Brain microvascular endothelial cell (primary cell): ENCODE data around the gene NODAL.

ENCODE experiments used
- DNase-seq: peaks from one replicate; pipeline ENCODE4 v3.0.0-alpha.2; 2020
- H3K27ac ChIP-seq: fragments of 250-450 bp; sonication (Bioruptor Pico); 2 replicates; pipeline ENCODE4 v1.5.1; 2020; ENCODE audit warnings: mild to moderate bottlenecking, moderate library complexity
- H3K27me3 ChIP-seq: fragments of 250-450 bp; sonication (Bioruptor Pico); replicated peaks from 2 replicates; pipeline ENCODE4 v1.5.1; 2020; ENCODE audit warnings: mild to moderate bottlenecking
- H3K36me3 ChIP-seq: fragments of 250-450 bp; sonication (Bioruptor Pico); replicated peaks from 2 replicates; pipeline ENCODE4 v1.5.1; 2020; ENCODE audit warnings: mild to moderate bottlenecking
- H3K4me3 ChIP-seq: 2 replicates; pipeline ENCODE4 v1.5.1; 2011; ENCODE audit warnings: low read depth, mild to moderate bottlenecking, control low read depth, low read length, moderate library complexity
- in situ Hi-C: cut with HindIII; loops from 2 replicates; pipeline ENCODE4 v1.10.0; 2017; ENCODE audit warnings: low sequenced_read_pairs, low pct_ligation_motif_present
- TF ChIP-seq, protein P1 (sequence below): IDR thresholded peaks from 2 replicates; pipeline ENCODE4 v1.5.1; 2011; ENCODE audit warnings: low read depth, mild to moderate bottlenecking, moderate library complexity, low read length, control low read depth, inconsistent platforms; ENCODE audit errors: missing control alignments

The NODAL gene

GRCh38 chr10:70409772-70410171 is 31.7 kb downstream of the NODAL start:
- DNase-seq = no peak
- H3K4me3 ChIP-seq = no peak overlapping the region
- H3K36me3 ChIP-seq = peaks cover 3% of the 10 kb centered on the region
- in situ Hi-C loops = no loop called here
- no peaks in the 10 kb centered on the region for H3K27me3 ChIP-seq
- TF ChIP-seq, protein P1, sequence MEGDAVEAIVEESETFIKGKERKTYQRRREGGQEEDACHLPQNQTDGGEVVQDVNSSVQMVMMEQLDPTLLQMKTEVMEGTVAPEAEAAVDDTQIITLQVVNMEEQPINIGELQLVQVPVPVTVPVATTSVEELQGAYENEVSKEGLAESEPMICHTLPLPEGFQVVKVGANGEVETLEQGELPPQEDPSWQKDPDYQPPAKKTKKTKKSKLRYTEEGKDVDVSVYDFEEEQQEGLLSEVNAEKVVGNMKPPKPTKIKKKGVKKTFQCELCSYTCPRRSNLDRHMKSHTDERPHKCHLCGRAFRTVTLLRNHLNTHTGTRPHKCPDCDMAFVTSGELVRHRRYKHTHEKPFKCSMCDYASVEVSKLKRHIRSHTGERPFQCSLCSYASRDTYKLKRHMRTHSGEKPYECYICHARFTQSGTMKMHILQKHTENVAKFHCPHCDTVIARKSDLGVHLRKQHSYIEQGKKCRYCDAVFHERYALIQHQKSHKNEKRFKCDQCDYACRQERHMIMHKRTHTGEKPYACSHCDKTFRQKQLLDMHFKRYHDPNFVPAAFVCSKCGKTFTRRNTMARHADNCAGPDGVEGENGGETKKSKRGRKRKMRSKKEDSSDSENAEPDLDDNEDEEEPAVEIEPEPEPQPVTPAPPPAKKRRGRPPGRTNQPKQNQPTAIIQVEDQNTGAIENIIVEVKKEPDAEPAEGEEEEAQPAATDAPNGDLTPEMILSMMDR = no peak
- no peak overlapping the region for H3K27ac ChIP-seq

GRCh38 chr10:70405037-70405824 is 36.2 kb downstream of the NODAL start:
- peak overlapping the region; percentile 77 for H3K27ac ChIP-seq
- no peaks in the 10 kb centered on the region for H3K27me3 ChIP-seq
- TF ChIP-seq, protein P1 = no peak
- peak overlapping the region; percentile 84 for H3K4me3 ChIP-seq
- DNase-seq = peak; percentile 80
- no peaks in the 10 kb centered on the region for H3K36me3 ChIP-seq
- in situ Hi-C loops = no loop called here

GRCh38 chr10:70404787-70405036 is 36.8 kb downstream of the NODAL start:
- peak overlapping the region; percentile 77 for H3K27ac ChIP-seq
- H3K36me3 ChIP-seq = no peaks in the 10 kb centered on the region
- in situ Hi-C loops = no loop called here
- H3K4me3 ChIP-seq = peak overlapping the region; percentile 84
- peak; percentile 10 for DNase-seq
- TF ChIP-seq, protein P1 = no peak
- no peaks in the 10 kb centered on the region for H3K27me3 ChIP-seq

- DNase-seq = peak; percentile 91
- in situ Hi-C loops = no loop called here
Observed at GRCh38 chr10:70404036-70404786, 37.3 kb downstream of the NODAL start, which contains the start of gene EIF4EBP2. Gene EIF4EBP2, plus strand, starts transcription at chr10:70404145. Its CDS starts 257 bp downstream, at chr10:70404402.

DNA sequence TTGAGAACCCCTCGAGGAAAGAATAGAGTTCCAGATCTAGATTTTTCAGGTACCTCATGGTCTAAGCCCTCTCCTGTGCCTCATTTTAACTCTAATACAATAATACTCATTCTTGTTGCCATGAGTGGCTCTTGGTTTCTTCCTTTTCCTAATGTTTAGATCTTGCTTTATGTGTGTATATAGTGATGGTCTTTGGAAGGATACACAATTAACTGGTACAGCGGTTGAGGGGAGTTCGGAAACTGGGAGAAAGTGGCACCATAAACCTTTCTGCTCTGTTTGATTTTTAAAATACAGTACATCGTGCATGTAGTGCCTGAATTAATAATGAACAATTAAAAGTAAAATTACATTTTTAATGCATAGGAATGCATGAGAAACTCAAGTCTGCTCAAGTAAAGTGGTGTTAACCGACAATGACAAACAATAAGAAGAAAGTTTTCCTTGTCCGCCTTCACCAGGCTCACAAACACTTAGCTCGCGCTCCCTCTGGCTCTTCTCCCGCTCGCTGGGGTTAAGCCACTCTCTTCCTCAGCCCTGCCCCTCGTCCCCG is 37.9 kb downstream of the NODAL start:
- no peaks in the 10 kb centered on the region for H3K36me3 ChIP-seq
- DNase-seq = no peak
- no peaks in the 10 kb centered on the region for H3K27me3 ChIP-seq
- peak overlapping the region; percentile 84 for H3K4me3 ChIP-seq
- TF ChIP-seq, protein P1 = no peak
- in situ Hi-C loops = no loop called here
- no peak overlapping the region for H3K27ac ChIP-seq

More at GRCh38 chr10:70404036-70404786, 37.3 kb downstream of the NODAL start, which contains the start of gene EIF4EBP2:
- Histone ChIP-seq H3K4me3 (peak within 1 kb of the TSS; percentile 84), H3K36me3 (no peaks in the 10 kb centered on the region), H3K27ac (peak within 1 kb of the TSS; percentile 77), H3K27me3 (no peaks in the 10 kb centered on the region)
- TF ChIP-seq, protein P1 = no peak
